GM04503 (cell line): ENCODE results near the gene EXTL1.

ENCODE experiments used
- DNase-seq: peaks from one replicate; pipeline ENCODE4 v3.0.0-alpha.2; 2012; ENCODE audit warnings: low read depth

EXTL1 gene

DNA sequence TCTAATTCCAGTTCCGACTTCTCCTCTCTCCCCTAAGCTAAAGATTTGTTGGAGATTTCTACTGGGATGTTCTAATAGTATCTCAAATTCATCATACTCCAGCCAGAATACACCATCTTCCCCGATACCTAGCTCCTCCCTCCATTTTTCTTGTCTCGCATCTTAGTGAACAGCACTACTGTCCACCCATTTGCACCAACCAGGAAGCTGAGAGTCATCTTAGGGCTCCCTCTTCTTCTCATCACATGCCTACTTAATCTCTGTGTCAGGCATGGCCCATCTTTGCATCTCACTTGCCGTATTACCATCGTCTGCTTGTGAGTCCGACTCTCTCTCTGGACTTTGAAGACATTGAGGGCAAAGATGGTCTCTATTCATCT lies 49.4 kb downstream of the EXTL1 start:
- no peak for DNase-seq

DNA sequence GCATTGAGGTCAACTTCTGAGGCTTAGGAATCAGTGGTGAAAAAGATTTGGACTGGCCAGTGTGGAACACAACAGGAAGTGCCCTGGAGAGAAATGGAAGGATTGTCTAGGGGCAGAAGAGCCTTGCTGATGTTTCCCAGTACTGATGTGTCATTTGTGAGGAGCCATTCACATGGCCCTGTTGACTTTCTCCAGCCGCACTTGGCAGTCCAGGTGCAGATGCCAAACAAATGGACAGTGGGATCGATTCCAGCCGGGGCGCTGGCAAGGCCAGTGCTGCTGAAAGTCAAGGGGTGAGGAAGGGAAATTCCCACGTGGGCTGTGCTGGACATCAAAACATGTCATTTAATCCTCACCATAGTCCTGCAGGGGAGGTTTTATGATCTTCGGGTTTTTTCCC lies 50.7 kb downstream of the EXTL1 start:
- DNase-seq, result no peak

DNA sequence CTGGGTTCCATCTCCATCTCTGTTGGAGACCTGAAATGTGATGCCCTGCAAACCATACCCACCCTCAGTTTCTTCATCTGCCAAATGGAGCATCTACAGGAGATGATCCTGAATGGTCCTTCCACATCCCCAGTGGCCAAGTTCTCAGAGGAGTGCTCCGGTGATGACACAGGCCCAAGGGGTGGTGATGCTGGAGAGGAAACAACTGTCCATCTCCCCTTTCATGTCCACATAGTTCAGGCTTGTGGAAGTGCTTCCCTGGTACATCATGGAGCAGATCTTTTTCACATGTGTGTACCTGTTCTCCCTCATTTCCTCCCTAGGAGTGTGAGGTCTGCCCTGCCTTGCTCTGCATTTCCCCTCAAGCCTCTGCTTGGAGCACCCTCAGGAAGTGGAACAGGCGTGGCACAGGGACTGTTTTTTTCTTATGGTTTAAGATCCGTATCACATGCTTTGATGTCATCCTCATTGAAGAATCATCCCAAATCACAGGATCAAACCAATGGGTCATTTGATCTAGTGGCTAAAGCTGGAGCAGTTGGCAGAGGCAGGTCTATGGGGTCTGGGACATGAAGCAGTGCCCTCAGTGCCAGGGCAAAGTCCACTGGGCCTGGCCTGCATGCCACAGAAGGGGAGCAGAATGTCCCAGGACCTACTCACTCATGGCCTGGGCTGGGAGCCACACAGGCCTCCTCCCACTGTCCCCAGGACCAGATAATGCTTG lies 54.0 kb downstream of the EXTL1 start:
- DNase-seq, result no peak

DNA sequence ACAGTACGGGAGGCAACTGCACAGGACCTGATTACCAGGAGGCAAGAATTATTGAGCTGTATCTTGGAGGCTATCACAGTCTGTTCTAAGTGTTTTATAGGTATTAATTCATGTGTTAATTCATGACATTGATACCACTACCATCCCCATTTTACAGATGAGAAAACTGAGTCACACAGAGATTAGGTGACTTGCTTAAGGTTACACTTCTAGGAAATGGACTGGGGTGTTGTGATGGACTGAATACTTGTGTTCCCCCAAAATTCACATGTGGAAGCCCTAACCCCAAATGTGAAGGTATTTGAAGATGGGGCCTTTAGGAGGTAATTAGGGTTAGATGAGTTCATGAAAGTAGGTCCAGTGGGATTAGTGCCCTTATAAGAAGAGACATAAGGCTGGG lies 55.9 kb downstream of the EXTL1 start:
- no peak for DNase-seq

DNA sequence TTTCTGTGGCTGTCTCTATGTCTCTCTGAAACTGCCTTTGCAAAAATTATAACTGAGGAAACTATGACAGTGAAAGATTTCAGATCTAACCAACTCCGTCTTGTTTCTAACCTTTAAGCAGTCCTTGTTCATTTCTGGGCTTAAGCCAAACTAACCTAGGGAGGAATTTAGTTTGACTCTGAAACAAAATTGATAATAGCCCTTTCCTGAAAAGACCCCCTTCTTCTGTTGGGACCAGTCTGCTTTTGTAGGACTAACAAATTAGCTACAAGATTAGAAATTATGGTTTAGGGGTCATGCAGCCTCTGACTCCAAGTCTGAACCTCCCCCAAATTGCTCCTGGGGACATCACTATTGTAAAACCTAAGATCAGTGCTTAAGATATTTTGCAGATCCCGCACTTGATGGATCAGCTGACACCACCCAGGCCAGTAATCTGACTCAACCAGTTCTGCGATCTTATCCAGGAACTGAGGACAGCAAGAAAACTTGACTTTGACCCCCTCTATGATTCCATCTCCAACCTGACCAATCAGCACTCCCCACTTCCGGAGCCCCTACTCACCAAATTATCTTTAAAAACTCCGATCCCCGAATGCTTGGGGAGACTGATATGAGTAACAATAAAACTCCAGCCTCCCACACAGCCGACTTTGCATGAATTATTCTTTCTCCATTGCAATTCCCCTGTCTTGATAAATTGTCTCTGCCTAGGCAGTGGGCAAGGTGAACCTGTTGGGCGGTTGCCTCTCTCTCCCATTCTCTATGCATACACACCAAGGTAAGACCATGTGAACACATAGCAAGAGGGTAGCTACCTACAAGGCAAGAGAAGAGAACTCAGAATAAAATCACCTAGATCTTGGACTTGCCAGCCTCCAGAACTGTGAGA lies 57.0 kb downstream of the EXTL1 start:
- DNase-seq, result no peak

DNA sequence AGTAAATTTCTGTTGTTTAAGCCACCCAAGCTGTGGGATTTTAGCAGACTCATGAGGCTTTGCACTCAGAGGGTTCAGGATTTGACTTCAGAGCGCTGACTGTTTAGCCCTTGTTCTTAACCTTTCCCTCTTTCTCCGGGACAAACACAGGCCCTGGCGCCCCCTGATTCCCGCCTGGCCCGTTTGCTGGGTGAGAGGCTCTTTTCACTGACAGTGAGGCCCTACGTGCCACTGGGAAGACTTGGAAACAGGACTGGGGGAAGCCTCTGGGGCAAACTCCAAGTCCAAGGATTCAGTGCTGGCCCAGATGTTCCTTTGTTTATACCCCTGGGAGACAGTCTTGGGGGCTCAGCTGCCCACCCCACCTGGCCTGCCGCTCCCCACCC lies 57.6 kb downstream of the EXTL1 start:
- no peak for DNase-seq

DNA sequence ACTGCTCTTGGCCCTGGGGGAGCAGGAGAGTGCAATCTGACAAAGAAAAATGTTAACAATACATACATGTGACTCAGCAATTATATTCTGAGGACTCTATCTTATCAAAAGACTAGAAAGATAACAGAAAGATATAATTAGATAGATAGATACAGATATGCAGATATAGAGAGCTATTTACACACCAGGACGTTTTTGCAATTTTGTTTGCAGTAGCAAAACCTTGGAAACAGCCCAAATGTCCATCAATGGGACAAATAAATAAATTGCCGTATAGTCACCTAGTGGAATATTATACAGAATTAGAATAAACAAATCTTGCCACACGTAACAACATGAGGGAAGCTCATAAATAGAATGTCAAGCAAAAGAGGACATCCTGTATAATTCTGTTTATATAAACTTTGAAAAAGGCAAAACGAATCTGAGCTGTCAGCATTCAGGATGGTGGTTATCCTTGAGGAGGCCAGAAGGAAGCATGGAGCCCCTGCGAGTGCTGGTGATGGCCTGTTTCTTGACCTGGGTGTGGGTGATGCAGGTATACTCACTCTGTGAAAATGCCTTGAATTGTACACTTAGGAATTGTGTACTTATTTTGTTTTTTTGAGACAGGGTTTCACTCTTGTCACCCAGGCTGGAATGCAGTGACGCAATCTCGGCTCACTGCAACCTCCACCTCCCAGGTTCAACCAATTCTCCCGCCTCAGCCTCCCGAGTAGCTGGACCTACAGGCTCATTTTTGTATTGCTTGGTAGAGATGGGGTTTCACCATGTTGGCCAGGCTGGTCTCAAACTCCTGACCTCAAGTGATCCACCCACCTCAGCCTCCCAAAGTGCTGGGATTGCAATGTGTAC lies 58.6 kb downstream of the EXTL1 start:
- no peak for DNase-seq

DNA sequence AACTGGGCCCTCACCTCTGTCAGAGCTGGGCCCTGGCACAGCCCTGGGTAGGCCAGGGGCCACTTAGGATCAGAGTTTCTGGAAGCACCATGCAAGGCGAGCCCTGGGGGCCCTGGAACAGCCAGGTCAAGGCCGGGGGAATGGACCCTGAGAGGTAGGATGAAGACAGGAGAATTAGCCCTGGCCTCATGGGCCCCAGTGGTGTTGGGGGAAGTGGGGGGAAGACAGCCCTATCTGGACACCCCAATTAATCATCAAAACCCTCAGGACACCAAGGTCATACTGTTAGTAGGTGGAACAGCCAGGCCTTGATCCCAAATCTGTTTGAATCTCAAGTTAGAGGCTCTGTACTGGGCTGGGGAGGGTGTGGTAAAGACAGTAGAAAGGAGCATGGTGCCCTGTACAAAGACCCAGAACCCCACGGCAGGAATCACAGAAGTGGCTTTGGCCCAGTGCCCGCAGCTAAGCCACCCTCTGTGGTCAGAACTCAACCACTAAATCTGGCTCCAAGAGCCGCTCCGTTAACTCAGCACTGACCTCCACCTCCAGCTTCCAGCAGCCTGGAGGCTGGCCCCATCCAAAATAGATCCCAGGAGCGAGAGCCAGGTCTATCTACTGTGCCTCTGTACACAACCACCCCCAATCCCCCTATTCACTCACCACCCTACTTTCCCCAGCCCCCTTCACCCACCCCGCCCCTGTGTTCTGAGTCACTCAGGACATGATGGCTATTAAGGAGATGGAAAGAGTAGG lies 59.9 kb downstream of the EXTL1 start:
- no peak for DNase-seq

DNA sequence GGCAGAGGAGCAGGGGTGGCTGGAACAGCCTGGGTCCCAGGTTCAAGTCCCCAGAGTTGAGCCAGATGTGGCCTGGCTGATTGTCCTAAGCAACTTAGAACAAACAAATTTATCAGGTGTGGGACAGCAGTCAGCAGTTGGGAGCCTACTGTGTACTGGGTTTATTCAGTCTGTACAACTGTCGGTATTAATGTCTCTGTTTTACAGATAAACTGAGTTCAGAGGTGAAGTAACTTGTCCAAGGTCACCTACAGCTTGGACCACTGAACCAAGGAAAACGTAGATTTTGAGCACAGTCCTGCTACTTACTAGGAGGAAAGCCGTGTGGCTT lies 60.4 kb downstream of the EXTL1 start:
- no peak for DNase-seq

DNA sequence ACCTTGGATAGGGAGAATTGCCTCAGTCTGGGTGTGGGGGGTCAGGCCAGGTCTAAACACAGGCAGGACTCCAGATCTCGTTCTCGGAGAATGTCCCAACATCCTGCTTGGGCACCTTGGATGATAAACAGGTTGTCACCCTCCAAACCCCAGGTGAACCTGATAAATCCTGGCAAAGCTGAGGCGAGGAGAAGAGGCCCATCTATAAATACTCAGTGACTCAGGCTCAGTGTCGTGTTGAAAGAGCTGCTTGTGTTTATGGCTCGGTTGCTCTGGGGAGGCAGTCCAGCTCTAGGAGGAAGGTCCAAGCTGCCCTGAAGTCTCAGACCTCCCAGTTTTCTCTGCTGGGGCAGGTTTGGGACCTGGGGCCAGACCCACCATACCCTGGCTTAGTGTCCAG lies 61.6 kb downstream of the EXTL1 start:
- DNase-seq, result peak; percentile 24

DNA sequence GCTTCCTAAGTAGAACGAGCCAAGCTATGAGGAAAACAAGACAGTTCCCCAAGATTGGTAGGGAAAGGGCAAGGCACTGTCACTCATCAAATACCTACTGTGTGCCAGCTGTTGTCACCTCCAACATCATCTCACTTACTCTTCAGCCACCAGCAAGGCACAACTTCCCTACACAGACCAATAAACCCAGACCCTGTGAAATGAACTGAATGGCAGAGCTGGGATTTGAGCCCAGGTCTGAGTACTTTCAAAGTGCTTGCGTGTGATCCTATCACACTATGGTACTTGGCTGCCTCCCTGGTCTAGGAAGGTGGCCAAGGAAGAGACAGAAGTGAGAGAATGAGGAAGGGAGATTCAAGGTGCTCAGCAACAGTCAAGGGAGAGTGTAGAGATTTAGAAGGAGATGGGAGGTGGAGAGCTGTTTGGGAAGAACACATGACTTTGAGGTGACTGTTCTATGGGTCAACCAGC lies 62.6 kb downstream of the EXTL1 start:
- no peak for DNase-seq

DNA sequence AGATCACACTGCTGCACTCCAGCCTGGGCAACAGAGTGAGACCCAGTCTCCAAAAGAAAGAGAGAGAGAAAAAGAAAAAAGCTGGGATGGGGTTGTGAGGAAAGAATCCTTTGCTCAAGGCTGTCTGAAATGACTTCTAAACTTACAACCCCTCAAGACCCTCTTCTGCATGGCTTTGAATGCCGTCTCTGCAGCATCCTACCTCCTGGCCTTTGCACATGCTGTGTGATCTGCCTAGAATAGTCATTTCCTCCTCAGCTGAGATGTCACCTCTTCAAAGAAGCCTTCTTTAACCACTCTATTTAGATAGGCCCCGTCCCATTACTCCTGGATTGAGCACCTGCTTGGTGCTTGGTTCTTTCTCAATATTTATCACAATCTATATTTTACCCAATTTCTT lies 63.3 kb downstream of the EXTL1 start:
- DNase-seq, result no peak
